HepG2 (cell line): ENCODE data around the gene TMEM63B. TPM values are rescaled to one million over a fixed set of nuclear protein-coding genes. Genes with fewer than 3 reads are reported as not detected.

Experiments
- ARNT ChIP-seq: fragments of 450-650 bp; IDR thresholded peaks from 2 replicates; pipeline ENCODE4 v1.6.1; 2017
- HOXD1 ChIP-seq: sonication (generic); formaldehyde crosslinking; IDR thresholded peaks from 2 replicates; pipeline ENCODE4 v1.5.0; 2020; ENCODE audit warnings: missing genetic modification reagents
- KLF12 ChIP-seq: sonication (generic); formaldehyde crosslinking; IDR thresholded peaks from 2 replicates; pipeline ENCODE4 v1.4.0; 2020; ENCODE audit warnings: missing genetic modification reagents, borderline replicate concordance
- KLF16 ChIP-seq, 2 experiments: sonication (generic) in 1 of 2; formaldehyde crosslinking in 1 of 2; IDR thresholded peaks; 2 replicates each; pipeline versions ENCODE4 v1.6.1 to v1.8.0; 2016 to 2023; ENCODE audit warnings: missing genetic modification reagents in 2 of 2, missing compliant biosample characterization in 1 of 2
- MXI1 ChIP-seq: IDR thresholded peaks from 3 replicates; pipeline ENCODE4 v1.6.1; 2012; ENCODE audit warnings: low read depth, low read length, inconsistent platforms, borderline replicate concordance
- SALL2 ChIP-seq: sonication (generic); formaldehyde crosslinking; IDR thresholded peaks from 2 replicates; pipeline ENCODE4 v1.8.1; 2023; ENCODE audit warnings: mild to moderate bottlenecking, missing genetic modification reagents, inconsistent platforms
- ZBTB4 ChIP-seq: sonication (generic); formaldehyde crosslinking; IDR thresholded peaks from 2 replicates; pipeline ENCODE4 v1.4.0; 2020; ENCODE audit warnings: missing genetic modification reagents, mild to moderate bottlenecking, borderline replicate concordance
- ZNF235 ChIP-seq: sonication (generic); formaldehyde crosslinking; IDR thresholded peaks from 2 replicates; pipeline ENCODE4 v1.8.1; 2023; ENCODE audit warnings: mild to moderate bottlenecking, missing genetic modification reagents, borderline replicate concordance
- ZNF33A ChIP-seq: sonication (generic); formaldehyde crosslinking; IDR thresholded peaks from 2 replicates; pipeline ENCODE4 v1.5.1; 2020; ENCODE audit warnings: missing genetic modification reagents, mild to moderate bottlenecking, moderate library complexity, borderline replicate concordance
- ZNF740 ChIP-seq: sonication (generic); formaldehyde crosslinking; IDR thresholded peaks from 2 replicates; pipeline ENCODE4 v1.4.0; 2020; ENCODE audit warnings: missing genetic modification reagents
- polyA plus RNA-seq, 8 experiments: library from polyadenylated mRNA; depleted of rRNA in 3 of 8; stranded (reverse) in 7 of 8; unstranded in 1 of 8; fragments of >200 nt; fragmentation: Illumina TruSeq in 4 of 8; extraction: Trizol in 4 of 8; gene quantifications; 2 replicates each; pipeline versions ENCODE4 v1.2.1 to v1.2.3, GENCODE V29; 2011 to 2016; ENCODE audit warnings: low read depth in 4 of 8, missing spikeins in 1 of 8, mixed read lengths in 1 of 8; ENCODE audit not compliant: insufficient read depth in 1 of 8
- total RNA-seq, 5 experiments: library from RNA; depleted of rRNA; stranded (reverse); fragments of >200 nt; fragmentation: Illumina TruSeq; extraction: Trizol; gene quantifications; 2 replicates each; pipeline ENCODE4 v1.2.3, GENCODE V29; 2016; ENCODE audit warnings: low read depth in 1 of 5
- TF ChIP-seq, protein P1 (sequence below): IDR thresholded peaks from 2 replicates; pipeline ENCODE4 v1.6.1; 2016; ENCODE audit warnings: low read depth
- TF ChIP-seq, protein P2 (sequence below): sonication (generic); formaldehyde crosslinking; IDR thresholded peaks from 2 replicates; pipeline ENCODE4 v1.8.0; 2023; ENCODE audit warnings: mild to moderate bottlenecking, missing genetic modification reagents
- TF ChIP-seq, protein P3 (sequence below): sonication (generic); formaldehyde crosslinking; conservative IDR thresholded peaks from 2 replicates; pipeline ENCODE4 v1.8.0; 2022; ENCODE audit warnings: mild to moderate bottlenecking, moderate library complexity, missing genetic modification reagents
- TF ChIP-seq, protein P4 (sequence below): sonication (generic); formaldehyde crosslinking; IDR thresholded peaks from 2 replicates; pipeline ENCODE4 v1.4.0; 2020; ENCODE audit warnings: missing genetic modification reagents, borderline replicate concordance
- TF ChIP-seq, protein P5 (sequence below): sonication (generic); formaldehyde crosslinking; IDR thresholded peaks from 2 replicates; pipeline ENCODE4 v1.9.0; 2021; ENCODE audit warnings: missing genetic modification reagents, borderline replicate concordance

TMEM63B gene
- total and polyA plus RNA-seq, 2 of the 13 experiments (the other 11 are each of a cell fraction or from before 2014, with no cell fraction given): 27.4 to 75.8 TPM

DNA sequence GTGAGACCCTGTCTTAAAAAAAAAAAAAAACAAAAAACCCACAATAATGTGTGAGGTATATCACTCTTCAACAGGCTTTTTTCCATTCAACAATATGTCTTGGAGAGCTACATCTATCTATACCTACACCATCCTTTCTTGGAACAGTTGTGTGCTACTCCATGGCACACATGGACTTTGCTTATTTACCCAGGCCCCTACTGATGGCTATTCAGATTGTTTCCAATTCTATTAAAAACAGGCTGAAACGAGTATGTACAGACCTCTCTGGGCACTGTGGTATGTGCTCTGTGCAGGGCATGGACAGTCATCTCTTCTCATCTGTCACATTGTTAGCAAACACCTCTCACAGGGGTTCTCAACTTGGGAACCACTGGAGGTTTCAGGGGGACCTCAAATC lies 28.2 kb upstream of the TMEM63B start (continued):
- TF ChIP-seq ZNF33A (CRISPR knock-in tag): no peak
- TF ChIP-seq ZNF740: no peak
- TF ChIP-seq, protein P1, sequence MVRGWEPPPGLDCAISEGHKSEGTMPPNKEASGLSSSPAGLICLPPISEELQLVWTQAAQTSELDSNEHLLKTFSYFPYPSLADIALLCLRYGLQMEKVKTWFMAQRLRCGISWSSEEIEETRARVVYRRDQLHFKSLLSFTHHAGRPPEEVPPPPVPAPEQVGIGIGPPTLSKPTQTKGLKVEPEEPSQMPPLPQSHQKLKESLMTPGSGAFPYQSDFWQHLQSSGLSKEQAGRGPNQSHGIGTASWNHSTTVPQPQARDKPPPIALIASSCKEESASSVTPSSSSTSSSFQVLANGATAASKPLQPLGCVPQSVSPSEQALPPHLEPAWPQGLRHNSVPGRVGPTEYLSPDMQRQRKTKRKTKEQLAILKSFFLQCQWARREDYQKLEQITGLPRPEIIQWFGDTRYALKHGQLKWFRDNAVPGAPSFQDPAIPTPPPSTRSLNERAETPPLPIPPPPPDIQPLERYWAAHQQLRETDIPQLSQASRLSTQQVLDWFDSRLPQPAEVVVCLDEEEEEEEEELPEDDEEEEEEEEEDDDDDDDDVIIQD (CRISPR knock-in tag): 0 out of 2 replicates have a peak, but pooled peaks have one; percentile 25
- TF ChIP-seq, protein P2, sequence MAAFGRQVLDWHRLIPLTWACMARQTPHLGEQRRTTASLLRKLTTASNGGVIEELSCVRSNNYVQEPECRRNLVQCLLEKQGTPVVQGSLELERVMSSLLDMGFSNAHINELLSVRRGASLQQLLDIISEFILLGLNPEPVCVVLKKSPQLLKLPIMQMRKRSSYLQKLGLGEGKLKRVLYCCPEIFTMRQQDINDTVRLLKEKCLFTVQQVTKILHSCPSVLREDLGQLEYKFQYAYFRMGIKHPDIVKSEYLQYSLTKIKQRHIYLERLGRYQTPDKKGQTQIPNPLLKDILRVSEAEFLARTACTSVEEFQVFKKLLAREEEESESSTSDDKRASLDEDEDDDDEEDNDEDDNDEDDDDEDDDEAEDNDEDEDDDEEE: no peak
- no peak for TF ChIP-seq MXI1
- no peak for TF ChIP-seq SALL2 (CRISPR knock-in tag)
- TF ChIP-seq ZBTB4 (CRISPR knock-in tag): no peak
- TF ChIP-seq, protein P3, sequence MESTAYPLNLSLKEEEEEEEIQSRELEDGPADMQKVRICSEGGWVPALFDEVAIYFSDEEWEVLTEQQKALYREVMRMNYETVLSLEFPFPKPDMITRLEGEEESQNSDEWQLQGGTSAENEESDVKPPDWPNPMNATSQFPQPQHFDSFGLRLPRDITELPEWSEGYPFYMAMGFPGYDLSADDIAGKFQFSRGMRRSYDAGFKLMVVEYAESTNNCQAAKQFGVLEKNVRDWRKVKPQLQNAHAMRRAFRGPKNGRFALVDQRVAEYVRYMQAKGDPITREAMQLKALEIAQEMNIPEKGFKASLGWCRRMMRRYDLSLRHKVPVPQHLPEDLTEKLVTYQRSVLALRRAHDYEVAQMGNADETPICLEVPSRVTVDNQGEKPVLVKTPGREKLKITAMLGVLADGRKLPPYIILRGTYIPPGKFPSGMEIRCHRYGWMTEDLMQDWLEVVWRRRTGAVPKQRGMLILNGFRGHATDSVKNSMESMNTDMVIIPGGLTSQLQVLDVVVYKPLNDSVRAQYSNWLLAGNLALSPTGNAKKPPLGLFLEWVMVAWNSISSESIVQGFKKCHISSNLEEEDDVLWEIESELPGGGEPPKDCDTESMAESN (CRISPR knock-in tag): no peak
- no peak for TF ChIP-seq KLF16 (CRISPR knock-in tag; IDR thresholded peaks at IDR 0.05)
- no peak for TF ChIP-seq KLF12 (CRISPR knock-in tag)
- TF ChIP-seq, protein P4, sequence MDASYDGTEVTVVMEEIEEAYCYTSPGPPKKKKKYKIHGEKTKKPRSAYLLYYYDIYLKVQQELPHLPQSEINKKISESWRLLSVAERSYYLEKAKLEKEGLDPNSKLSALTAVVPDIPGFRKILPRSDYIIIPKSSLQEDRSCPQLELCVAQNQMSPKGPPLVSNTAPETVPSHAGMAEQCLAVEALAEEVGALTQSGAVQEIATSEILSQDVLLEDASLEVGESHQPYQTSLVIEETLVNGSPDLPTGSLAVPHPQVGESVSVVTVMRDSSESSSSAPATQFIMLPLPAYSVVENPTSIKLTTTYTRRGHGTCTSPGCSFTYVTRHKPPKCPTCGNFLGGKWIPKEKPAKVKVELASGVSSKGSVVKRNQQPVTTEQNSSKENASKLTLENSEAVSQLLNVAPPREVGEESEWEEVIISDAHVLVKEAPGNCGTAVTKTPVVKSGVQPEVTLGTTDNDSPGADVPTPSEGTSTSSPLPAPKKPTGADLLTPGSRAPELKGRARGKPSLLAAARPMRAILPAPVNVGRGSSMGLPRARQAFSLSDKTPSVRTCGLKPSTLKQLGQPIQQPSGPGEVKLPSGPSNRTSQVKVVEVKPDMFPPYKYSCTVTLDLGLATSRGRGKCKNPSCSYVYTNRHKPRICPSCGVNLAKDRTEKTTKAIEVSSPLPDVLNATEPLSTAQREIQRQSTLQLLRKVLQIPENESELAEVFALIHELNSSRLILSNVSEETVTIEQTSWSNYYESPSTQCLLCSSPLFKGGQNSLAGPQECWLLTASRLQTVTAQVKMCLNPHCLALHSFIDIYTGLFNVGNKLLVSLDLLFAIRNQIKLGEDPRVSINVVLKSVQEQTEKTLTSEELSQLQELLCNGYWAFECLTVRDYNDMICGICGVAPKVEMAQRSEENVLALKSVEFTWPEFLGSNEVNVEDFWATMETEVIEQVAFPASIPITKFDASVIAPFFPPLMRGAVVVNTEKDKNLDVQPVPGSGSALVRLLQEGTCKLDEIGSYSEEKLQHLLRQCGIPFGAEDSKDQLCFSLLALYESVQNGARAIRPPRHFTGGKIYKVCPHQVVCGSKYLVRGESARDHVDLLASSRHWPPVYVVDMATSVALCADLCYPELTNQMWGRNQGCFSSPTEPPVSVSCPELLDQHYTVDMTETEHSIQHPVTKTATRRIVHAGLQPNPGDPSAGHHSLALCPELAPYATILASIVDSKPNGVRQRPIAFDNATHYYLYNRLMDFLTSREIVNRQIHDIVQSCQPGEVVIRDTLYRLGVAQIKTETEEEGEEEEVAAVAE: 0 out of 2 replicates have a peak, but pooled peaks have one; percentile 55
- TF ChIP-seq ZNF235 (CRISPR knock-in tag): no peak
- TF ChIP-seq HOXD1 (CRISPR knock-in tag): no peak
- TF ChIP-seq, protein P5, sequence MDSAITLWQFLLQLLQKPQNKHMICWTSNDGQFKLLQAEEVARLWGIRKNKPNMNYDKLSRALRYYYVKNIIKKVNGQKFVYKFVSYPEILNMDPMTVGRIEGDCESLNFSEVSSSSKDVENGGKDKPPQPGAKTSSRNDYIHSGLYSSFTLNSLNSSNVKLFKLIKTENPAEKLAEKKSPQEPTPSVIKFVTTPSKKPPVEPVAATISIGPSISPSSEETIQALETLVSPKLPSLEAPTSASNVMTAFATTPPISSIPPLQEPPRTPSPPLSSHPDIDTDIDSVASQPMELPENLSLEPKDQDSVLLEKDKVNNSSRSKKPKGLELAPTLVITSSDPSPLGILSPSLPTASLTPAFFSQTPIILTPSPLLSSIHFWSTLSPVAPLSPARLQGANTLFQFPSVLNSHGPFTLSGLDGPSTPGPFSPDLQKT (CRISPR knock-in tag): no peak
- no peak for TF ChIP-seq ARNT
